Colon (tissue), 2 donors: ENCODE data around the gene VWA8.
"Not testable (repeated sequence)": the region's sequence is repeated elsewhere in the genome, so short reads cannot be mapped to it uniquely, and the experiment has no call there.

Experiments used
- FAIRE-seq: peaks from 2 replicates; lab custom pipeline; 2012; peaks lifted over from hg19 to GRCh38; lab: Jason Lieb, UNC
- donor health status: control.
- donor health status: control.

Gene VWA8

GRCh38 chr13:41922894-41923293 is 38.0 kb downstream of the VWA8 start:
- FAIRE-seq = not testable (repeated sequence)

DNA sequence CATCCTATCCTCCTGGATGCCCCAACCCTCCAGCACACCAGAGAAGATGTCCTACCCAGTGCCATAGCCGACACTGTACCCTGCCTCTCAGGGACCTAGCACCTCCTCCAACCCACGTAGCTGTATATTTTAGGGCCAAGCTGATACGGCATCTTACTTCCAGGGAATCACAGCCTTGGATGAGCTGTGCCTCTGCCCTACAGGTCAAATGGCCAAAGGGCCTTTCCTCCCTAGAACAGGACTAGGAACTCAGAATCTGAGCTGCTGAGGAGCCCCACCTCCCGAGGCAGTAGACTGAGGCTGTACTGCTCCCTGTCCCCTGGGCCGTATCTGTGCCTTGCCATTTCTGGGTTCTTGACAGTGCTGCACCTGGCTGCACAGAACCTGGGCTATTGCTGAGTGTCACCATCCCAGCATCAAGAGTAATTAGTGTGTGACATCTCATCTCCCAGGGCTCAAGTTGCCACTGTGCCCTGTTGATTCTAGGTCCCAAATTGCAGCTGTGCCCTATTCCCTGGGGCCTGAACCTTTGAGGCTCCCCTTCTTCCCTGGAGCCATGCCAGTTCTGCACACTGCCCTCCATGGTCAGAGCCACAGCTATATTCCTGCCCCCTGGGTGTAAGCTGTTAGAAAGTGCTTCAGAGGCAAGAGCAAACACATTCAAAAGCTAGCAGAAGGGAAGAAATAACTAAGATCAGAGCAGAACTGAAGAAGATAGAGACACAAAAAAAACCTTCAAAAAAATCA is 41.0 kb downstream of the VWA8 start:
- FAIRE-seq = no peak

DNA sequence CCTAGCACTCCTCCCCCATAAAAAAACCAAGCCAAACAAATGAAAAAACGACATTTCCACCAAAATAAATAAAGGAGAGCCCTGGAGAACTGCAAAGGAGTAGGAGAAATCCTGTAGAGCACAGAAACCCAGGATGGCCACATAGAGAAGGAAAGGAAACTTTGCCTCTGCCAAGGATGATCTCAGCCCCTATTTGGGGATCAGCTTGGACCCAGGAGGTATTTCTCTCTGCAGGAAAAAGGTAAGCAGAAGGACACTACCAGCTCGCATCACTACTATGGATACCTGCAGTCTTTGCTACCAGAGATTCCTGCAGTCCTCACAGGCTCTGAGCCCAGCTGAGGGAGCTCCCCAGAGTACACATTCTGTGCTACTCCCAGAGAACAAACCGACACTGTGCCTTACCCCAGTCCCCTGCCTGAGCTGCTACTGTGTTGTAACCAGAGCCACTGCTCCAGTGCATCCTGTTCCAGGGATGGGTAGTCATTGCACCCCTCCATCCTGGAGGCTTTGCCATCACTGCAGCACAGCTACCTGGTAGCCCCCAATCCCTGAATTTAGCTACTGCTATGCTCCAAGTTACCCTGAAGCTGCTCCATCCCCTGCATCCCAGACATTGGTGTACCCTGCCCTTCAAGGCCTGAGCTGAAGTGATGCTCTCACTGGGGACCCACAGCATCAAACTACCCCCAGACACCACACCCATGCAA is 41.7 kb downstream of the VWA8 start:
- FAIRE-seq = no peak

- no peak for FAIRE-seq
Measured at GRCh38 chr13:41917641-41918040, 43.3 kb downstream of the VWA8 start.

GRCh38 chr13:41916173-41916954 is 44.5 kb downstream of the VWA8 start:
- FAIRE-seq = peak; percentile 5

DNA sequence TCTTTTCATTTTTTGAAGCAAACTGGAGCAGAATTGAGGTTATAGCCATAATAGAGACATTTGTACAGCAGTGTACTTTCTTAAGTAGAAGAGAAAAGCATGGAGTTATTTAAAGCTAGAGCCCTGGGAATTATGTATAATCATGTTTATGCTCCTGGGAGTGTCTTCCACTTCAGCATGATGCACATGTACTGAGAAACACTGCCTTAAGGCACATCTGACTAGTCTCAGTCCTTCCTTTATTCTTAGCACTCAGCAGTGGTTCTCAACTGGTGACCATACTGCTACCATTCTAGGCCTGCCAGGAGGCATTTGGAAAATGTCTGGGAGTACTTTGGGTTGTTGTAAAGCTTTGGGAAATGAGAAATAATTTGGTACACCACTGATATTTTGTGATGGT is 45.8 kb downstream of the VWA8 start:
- FAIRE-seq = no peak

DNA sequence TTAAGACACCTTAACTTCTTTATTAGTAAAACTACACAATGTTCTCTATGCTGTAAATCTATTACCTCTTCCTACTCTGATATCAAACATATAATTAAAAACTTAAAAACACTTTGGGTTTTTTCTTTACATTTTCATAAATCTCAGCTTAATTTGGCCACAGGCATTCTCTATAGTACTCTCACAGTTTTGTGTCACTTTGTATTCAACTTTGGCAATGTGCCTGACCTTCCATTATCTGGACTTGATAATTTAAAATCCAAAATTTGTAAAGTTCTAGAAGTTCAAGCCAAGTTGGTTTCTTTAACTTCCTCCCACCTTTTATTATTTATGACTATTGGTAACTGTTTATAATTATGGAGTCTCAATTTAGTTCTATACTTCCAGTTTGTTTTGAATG is 46.4 kb downstream of the VWA8 start:
- FAIRE-seq = no peak

DNA sequence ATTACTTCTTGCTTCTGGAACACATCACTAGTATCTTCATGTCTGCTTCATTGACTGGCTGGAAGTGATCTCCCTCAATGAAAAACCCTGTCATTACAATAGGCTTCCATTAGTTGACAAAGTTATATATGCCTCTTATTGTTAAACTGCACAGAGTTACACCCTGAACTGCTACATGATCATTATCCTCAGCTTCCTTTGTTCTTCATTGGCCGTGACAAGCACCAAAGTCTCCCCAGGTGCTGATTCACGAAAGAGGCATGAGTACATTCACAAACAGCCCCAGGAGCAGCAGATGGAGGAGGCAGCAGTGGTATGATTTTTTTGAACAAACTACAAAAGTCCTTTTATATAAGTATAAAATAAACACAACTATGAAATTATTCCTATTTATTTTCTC is 51.4 kb downstream of the VWA8 start:
- FAIRE-seq = no peak

- peak; percentile 88 for FAIRE-seq
Measured at GRCh38 chr13:41905600-41906254, 55.2 kb downstream of the VWA8 start.

- FAIRE-seq = no peak
Measured at GRCh38 chr13:41900918-41901317, 60.0 kb downstream of the VWA8 start.

GRCh38 chr13:41898411-41898810 is 62.5 kb downstream of the VWA8 start:
- FAIRE-seq = not testable (repeated sequence)

GRCh38 chr13:41897126-41897525 is 63.8 kb downstream of the VWA8 start:
- no peak for FAIRE-seq

GRCh38 chr13:41895478-41895877 is 65.4 kb downstream of the VWA8 start:
- FAIRE-seq = no peak

DNA sequence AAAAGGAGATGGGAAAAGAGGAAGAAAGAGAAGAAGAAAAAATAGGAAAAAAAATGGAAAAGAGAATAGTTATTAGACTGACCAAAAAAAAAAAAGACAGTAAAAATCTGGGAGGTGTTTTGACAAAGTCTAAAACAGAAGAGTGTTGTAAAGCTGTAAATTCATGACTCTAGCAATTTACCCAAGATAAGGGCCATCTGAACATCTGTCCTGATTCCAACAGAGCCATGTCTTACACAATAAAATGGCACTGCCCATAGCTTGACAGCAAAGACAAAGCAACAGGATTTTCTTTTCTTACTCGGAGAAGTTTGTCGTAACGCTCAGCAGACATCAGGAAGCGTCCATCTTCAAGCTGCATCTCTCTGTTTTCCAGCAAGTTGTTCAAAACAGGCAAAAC is 69.8 kb downstream of the VWA8 start:
- FAIRE-seq = no peak

GRCh38 chr13:41883147-41883546 is 77.8 kb downstream of the VWA8 start:
- no peak for FAIRE-seq

DNA sequence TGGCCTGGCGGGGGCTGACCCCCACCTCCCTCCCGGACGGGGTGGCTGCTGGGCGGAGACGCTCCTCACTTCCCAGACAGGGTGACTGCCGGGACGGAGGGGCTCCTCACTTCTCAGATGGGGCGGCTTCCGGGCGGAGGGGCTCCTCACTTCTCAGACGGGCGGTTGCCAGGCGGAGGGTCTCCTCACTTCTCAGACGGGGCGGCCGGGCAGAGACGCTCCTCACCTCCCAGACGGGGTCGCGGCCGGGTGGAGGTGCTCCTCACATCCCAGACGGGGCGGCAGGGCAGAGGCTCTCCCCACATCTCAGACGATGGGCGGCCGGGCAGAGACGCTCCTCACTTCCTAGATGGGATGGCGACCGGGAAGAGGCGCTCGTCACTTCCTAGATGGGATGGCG is 79.0 kb downstream of the VWA8 start:
- not testable (repeated sequence) for FAIRE-seq

- FAIRE-seq = no peak
Measured at GRCh38 chr13:41880966-41881365, 79.9 kb downstream of the VWA8 start.

GRCh38 chr13:41864658-41865057 is 96.3 kb downstream of the VWA8 start:
- FAIRE-seq = no peak

GRCh38 chr13:41862659-41863058 is 98.2 kb downstream of the VWA8 start:
- FAIRE-seq = peak; percentile 24

- FAIRE-seq = no peak
Measured at GRCh38 chr13:41859565-41859964, 101.3 kb downstream of the VWA8 start.

DNA sequence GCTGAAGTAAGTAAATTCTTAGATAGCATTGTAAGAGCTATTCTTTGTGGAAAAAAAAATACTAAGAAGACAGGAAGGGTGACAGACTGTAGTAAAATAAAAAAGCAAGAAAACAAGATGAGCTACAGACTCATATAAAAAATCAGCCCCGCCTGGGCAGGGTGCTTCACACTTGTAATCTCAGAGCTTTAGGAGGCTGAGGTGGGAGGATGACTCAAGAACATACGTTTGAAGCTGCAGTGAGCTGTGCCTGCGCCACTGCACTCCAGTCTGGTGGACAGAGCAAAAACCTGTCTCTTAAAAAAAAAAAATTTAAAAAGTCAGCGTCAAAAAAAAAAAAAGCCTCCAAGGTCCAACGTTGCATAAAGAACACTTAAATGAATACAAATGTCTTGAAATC is 102.1 kb downstream of the VWA8 start:
- FAIRE-seq = no peak

- no peak for FAIRE-seq
Measured at GRCh38 chr13:41854758-41855157, 106.2 kb downstream of the VWA8 start.
